Measurements from ENCODE around the gene ANXA2R. TPM values are rescaled to one million over a fixed set of nuclear protein-coding genes. Genes with fewer than 3 reads are reported as not detected.
A peak's percentile ranks its signal among the peaks of the same experiment; 100 is the strongest.

ANXA2R gene
- total RNA-seq, 4 donors from 2014 or later = 1.5 to 4.2 (median 2.0) TPM

DNA sequence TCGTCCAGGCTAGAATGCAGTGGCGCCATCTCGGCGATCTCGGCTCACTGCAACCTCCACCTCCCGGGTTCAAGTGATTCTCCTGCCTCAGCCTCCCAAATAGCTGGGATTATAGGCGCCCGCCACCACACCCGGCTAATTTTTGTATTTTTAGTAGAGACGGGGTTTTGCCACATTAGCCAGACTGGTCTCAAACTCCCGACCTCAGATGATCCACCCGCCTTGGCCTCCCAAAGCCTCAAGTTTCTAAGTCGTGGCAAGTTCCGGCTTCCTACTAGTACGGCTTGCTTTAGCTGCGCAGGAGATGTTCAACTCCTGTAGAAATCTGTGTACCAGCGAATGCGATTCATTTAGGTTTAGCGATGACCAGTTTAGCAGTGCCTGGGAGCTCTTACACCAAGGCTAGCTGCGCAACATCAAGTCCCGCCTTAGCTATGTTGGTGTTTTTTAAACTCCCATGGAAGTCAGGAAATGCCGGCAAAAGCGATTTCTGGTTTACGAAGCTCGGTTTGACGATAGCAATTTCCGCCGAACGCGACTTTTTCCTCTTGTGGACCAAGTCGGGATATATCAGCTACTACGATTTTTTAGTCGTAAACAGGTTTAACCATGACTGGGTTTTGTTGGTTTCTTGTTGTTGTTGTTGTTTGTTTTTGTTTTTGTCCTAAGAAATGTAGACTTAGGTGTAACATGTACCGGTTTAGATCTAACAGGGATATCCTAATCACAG, 46.4 kb downstream of the ANXA2R start:
- no peaks in the 10 kb centered on the region for H3K36me3 ChIP-seq
- peaks cover 12 to 27% (median 19%) of the 10 kb centered on the region in 4 donors for H3K4me1 ChIP-seq
- H3K9me3 ChIP-seq = no peaks in the 10 kb centered on the region
- TF ChIP-seq POLR2AphosphoS5 (IDR thresholded peaks at IDR 0.05) = no peak
- TF ChIP-seq POLR2A (IDR thresholded peaks at IDR 0.05; ENCODE audit: low read depth) = no peak
- no peak for TF ChIP-seq CTCF (IDR thresholded peaks at IDR 0.05)
- TF ChIP-seq EP300 (IDR thresholded peaks at IDR 0.05) = no peak
- peaks cover 0 to 92% (median 72%) of the 10 kb centered on the region in 4 donors for H3K27me3 ChIP-seq
- peak overlapping the region; percentile 58 to 62 (median 58) for H3K4me3 ChIP-seq
- WGBS = 11% methylated on average over 34 of the region's 34 CpGs
- intact Hi-C loops (cut with DNase I) = loop anchor here (2.0 kb wide), 1 partner anchor 47 kb away; the partner anchor contains the start of gene ANXA2R
- peak overlapping the region; percentile 77 to 93 (median 88) for H3K27ac ChIP-seq (replicated peaks in 1 of 4)
- DNase-seq (ENCODE audit: extremely low spot score) = no peak

- peak overlapping the region; percentile 58 to 65 (median 60) for H3K4me3 ChIP-seq
- no peaks in the 10 kb centered on the region for H3K36me3 ChIP-seq
- H3K27me3 ChIP-seq = peaks cover 0 to 82% (median 58%) of the 10 kb centered on the region in 4 donors
- no peaks in the 10 kb centered on the region for H3K9me3 ChIP-seq
- H3K27ac ChIP-seq (replicated peaks in 1 of 4) = peak overlapping the region; percentile 77 to 93 (median 88)
- peaks cover 12 to 27% (median 19%) of the 10 kb centered on the region in 4 donors for H3K4me1 ChIP-seq
- peak; percentile 96 for DNase-seq (ENCODE audit: extremely low spot score)
- WGBS = 4% methylated on average over 67 of the region's 71 CpGs
- intact Hi-C loops (cut with DNase I) = loop anchor here (2.0 kb wide), 1 partner anchor 49 kb away; the partner anchor contains the start of gene ANXA2R
- TF ChIP-seq CTCF (IDR thresholded peaks at IDR 0.05) (no peak), POLR2A (IDR thresholded peaks at IDR 0.05; ENCODE audit: low read depth) (peak; percentile 20), POLR2AphosphoS5 (IDR thresholded peaks at IDR 0.05) (peak; percentile 79 to 87), EP300 (IDR thresholded peaks at IDR 0.05) (no peak)
Observed at GRCh38 chr5:42992088-42992879, 47.8 kb downstream of the ANXA2R start.

DNA sequence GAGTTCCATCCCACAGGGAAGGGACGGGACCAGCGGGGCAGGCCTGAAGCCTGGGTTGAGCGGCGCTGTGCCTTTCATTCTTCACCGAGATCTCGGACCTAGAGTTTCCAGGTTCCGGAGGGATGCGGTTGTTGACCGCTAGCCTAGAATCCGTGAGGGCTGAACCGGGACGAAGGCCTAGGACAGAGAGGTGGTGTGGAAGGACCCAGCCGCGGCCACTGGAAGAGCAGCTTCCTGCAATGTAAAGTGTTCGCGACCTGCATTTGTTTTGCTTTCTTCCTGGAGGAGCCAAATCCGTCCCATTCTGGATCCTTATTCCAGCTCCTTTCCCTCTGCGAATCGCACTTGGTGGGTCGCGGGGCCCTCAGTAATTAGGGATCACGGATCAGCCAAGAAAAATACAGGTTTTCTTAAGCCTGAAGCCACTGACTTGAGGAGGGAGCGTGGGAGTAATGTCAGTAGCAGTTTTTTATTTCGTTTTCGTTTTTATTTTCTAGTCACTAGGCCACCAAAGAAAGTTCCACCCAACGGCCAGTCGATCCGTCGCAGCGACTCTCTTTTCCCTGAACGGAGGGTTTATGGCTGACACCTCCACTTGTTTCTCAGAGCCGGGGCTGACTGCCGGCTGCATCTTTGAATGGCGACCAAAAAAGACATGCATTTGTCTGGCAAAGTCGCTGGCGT, 48.6 kb downstream of the ANXA2R start:
- H3K9me3 ChIP-seq = no peaks in the 10 kb centered on the region
- TF ChIP-seq CTCF (IDR thresholded peaks at IDR 0.05) = no peak
- H3K4me3 ChIP-seq = peak overlapping the region; percentile 58 to 65 (median 60)
- H3K4me1 ChIP-seq = peaks cover 12 to 27% (median 19%) of the 10 kb centered on the region in 4 donors
- no peak for DNase-seq (ENCODE audit: extremely low spot score)
- peak overlapping the region; percentile 77 to 93 (median 88) for H3K27ac ChIP-seq (replicated peaks in 1 of 4)
- no peaks in the 10 kb centered on the region for H3K36me3 ChIP-seq
- WGBS = 38% methylated on average over 35 of the region's 36 CpGs
- intact Hi-C loops (cut with DNase I) = loop anchor here (2.0 kb wide), 2 partner anchors 37 to 49 kb away; partner anchors contain the start of gene ANXA2R
- peaks cover 0 to 82% (median 54%) of the 10 kb centered on the region in 4 donors for H3K27me3 ChIP-seq

- Histone ChIP-seq H3K36me3 (no peaks in the 10 kb centered on the region), H3K4me3 (peak overlapping the region; percentile 58 to 65 (median 60)), H3K27me3 (peaks cover 0 to 81% (median 48%) of the 10 kb centered on the region in 4 donors), H3K27ac (replicated peaks in 1 of 4) (peak overlapping the region; percentile 77 to 93 (median 88)), H3K9me3 (no peaks in the 10 kb centered on the region), H3K4me1 (peaks cover 12 to 27% (median 19%) of the 10 kb centered on the region in 4 donors)
- intact Hi-C loops (cut with DNase I) = loop anchor here (2.0 kb wide), 1 partner anchor 36 kb away; no protein-coding TSS in a partner anchor
- WGBS = 95% methylated on average over 4 of the region's 4 CpGs
- no peak for DNase-seq (ENCODE audit: extremely low spot score)
- TF ChIP-seq EP300 (IDR thresholded peaks at IDR 0.05) (no peak), POLR2AphosphoS5 (IDR thresholded peaks at IDR 0.05) (no peak), POLR2A (IDR thresholded peaks at IDR 0.05; ENCODE audit: low read depth) (no peak), CTCF (IDR thresholded peaks at IDR 0.05) (no peak)
Observed at GRCh38 chr5:42990892-42991291, 49.2 kb downstream of the ANXA2R start.

Other genes starting within 250 kb of the ANXA2R start
- gene SELENOP, start 228.4 kb downstream of the ANXA2R start, total RNA-seq = 100 to 1,000 TPM; 119 to 284 (median 180) TPM
- gene ZNF131, start 80.6 kb upstream of the ANXA2R start, total RNA-seq = 10 to 100 TPM; 22.1 to 35.3 (median 23.7) TPM
- 1 to 10 TPM in 3 of 4 donors, under 1 TPM in 1; 0.42 to 2.3 (median 1.6) TPM for gene NIM1K, start 151.9 kb upstream of the ANXA2R start, total RNA-seq